Measurements from ENCODE around the gene CLSTN2. TPM values are rescaled to one million over a fixed set of nuclear protein-coding genes. Genes with fewer than 3 reads are reported as not detected.

CLSTN2 gene
- polyA plus RNA-seq, 4 donors, result 0.92 to 2.0 (median 1.5) TPM

- no peak for DNase-seq (ENCODE audit: low read depth in 4 of 4, low spot score in 2 of 4)
These were observed 624.6 kb downstream of the CLSTN2 start for GRCh38 chr3:140559546-140559945.

DNA sequence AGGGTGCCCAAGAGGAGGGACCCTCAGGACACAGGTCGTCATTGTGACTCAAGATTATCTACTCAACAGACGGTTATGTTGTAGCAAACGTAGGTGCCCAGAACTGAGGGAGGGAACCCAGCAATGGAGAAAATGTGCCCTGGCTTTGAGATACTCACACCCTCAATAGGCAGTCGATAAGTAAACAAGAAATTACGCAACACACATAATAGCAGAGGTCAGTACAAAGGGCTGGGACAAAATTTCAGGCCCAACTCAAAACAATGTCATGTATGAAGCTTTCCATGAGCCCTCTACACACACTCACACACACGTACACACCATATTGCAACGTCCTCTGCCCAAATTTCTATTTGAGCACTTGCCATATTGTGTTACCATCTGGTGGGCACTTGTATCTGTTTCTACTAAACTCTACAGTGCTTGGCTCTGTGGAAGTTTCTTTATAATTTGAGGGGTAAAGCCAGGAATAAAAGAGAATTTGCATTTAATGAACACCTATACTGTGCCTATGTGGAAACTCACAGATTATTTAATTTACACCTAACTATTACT lies 628.3 kb downstream of the CLSTN2 start:
- DNase-seq (ENCODE audit: low read depth in 4 of 4, low spot score in 2 of 4), result no peak

DNA sequence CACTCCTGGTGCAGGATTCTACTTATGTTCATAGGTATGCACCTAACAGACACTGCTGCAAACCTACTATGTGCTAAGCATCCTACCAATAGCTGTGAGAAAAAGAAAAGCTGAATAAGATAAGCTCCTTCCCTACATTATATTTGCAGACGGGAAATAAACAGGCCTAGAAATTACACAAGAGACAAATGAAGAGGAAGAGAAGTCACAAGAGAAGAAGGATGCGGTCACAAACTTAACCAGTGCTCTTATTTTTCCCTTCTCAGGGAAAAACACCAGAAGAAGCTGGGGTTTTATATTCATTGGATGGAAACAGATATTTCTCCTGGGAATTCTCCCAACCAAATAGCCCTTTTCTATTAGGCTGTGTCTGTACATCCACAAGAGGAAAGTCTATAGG lies 633.1 kb downstream of the CLSTN2 start:
- no peak for DNase-seq (ENCODE audit: low read depth in 4 of 4, low spot score in 2 of 4)

- no peak for DNase-seq (ENCODE audit: low read depth in 4 of 4, low spot score in 2 of 4)
These were observed 634.0 kb downstream of the CLSTN2 start for GRCh38 chr3:140568842-140569520.

DNA sequence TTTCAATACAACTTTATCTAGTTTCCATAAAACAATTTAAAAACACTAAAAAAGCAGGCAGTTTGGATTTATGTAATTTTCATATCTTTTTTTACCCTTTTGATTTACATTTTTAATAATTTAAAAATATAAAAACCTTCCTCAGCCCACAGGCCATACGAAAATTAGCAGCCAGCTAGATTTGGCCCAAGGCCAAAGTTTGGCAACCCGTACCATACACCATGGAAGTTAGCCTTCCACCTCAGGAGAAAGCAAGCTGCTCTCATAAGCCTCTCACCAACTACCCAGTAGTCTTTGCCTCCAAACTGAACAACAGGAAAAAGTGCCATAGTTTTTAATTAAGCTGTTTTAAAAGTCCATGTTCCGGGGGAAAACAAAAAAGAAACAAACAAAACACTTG lies 635.6 kb downstream of the CLSTN2 start:
- DNase-seq (ENCODE audit: low read depth in 4 of 4, low spot score in 2 of 4), result no peak

DNA sequence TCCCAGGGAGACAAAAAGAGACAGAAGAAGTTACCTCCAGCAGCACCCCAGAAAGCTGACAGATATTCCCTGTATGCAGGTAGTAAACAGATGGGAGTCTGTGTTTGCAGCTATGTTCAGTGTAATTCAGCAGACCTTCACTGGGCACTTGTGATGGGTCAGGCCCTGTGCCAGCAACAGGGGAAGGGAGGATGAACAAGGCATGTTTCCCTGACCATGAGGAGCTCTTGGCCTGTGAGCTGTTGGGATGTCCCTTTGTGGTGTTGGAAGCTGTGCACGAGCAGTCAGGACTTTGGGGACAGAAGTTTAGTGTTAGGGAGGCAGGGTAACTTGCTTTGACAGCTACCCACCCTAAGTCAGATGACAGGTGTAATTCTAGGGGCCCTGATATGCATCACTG lies 636.9 kb downstream of the CLSTN2 start:
- DNase-seq (ENCODE audit: low read depth in 4 of 4, low spot score in 2 of 4), result no peak

- no peak for DNase-seq (ENCODE audit: low read depth in 4 of 4, low spot score in 2 of 4)
These were observed 637.3 kb downstream of the CLSTN2 start for GRCh38 chr3:140572334-140572733.

DNA sequence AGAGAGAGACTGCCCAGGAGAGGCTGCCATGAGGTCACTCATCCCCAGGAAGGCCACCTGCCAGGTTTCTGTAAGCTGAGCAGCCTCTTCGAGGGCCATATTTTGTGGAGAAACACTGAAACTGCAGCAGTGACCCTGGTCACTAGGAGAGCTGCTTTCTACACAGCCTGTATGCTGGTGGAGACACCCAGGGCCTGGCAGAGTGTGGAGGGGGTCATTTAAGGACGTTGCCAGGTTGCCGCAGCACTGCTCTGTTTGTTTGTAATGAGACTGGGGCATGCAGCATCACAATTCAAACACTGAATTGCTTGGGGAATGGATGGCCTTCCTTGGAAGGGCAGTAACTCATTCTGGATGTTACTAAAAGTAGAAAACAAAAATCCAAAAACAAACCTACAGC lies 638.0 kb downstream of the CLSTN2 start:
- no peak for DNase-seq (ENCODE audit: low read depth in 4 of 4, low spot score in 2 of 4)

DNA sequence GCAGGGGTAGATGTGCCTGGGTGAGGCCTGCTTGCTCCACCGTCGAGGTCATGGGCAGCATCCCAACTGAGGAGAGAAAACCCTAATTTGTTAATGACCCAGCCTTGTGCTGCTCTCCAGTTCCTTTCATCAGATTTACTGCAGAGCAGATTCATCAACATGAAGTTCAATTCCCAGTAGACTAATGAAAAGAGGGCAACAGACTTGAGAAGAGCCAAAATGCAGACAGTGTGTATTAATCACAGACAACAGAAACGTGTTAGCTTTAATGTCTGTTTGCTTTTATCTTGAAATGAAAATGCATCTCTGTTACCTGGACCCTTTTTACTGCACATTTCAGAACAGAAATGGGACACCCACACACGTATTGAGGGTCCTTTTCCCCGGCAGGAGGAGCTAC lies 639.4 kb downstream of the CLSTN2 start:
- DNase-seq (ENCODE audit: low read depth in 4 of 4, low spot score in 2 of 4), result no peak

- DNase-seq (ENCODE audit: low read depth in 4 of 4, low spot score in 2 of 4), result no peak
These were observed 641.5 kb downstream of the CLSTN2 start for GRCh38 chr3:140576449-140576848.

DNA sequence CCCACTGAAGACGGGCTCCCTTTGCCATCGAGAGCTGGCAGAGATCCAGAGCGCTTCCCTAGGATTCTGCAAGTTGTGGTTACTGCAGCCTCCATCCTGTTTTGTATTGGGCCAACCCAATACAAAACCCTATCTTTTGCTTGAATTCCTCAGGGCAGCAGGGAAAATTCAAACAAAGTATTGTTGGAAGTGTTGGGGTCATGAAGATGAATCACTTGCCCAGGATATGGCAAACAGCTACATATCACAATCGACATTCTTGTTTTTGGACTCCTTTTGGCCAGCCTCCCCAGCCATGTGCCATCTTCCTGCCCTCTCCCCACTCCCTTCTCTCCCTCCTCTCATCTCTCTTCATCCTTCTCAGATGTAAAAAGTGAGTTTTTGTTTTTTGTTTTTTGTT lies 642.9 kb downstream of the CLSTN2 start:
- DNase-seq (ENCODE audit: low read depth in 4 of 4, low spot score in 2 of 4), result no peak

- DNase-seq (ENCODE audit: low read depth in 4 of 4, low spot score in 2 of 4), result no peak
These were observed 644.3 kb downstream of the CLSTN2 start for GRCh38 chr3:140579260-140579659.

GRCh38 chr3:140580746-140581145 lies 645.8 kb downstream of the CLSTN2 start:
- no peak for DNase-seq (ENCODE audit: low read depth in 4 of 4, low spot score in 2 of 4)

GRCh38 chr3:140584549-140584948 lies 649.6 kb downstream of the CLSTN2 start:
- DNase-seq (ENCODE audit: low read depth in 4 of 4, low spot score in 2 of 4), result no peak

- no peak for DNase-seq (ENCODE audit: low read depth in 4 of 4, low spot score in 2 of 4)
These were observed 650.8 kb downstream of the CLSTN2 start for GRCh38 chr3:140585828-140586227.

DNA sequence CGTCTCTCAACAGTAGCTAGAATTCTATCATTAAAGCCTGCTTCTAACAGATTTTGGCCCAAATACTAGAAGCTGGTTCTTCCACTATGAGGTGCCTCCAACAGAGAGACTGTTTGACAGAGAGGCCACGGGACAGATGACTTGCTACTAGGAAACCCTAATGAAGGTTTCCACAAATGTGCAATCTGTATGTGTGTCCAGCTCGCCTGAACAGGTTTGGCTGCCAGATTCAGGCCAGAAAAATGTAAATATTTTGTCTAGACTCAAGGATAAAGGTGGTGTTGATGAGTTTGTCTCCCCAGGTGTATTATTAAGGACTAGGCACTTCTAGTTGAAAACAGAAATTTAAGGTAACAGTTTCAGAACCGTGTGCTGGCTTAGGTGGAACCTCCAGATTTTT lies 651.3 kb downstream of the CLSTN2 start:
- no peak for DNase-seq (ENCODE audit: low read depth in 4 of 4, low spot score in 2 of 4)

GRCh38 chr3:140588558-140588957 lies 653.6 kb downstream of the CLSTN2 start:
- no peak for DNase-seq (ENCODE audit: low read depth in 4 of 4, low spot score in 2 of 4)

DNA sequence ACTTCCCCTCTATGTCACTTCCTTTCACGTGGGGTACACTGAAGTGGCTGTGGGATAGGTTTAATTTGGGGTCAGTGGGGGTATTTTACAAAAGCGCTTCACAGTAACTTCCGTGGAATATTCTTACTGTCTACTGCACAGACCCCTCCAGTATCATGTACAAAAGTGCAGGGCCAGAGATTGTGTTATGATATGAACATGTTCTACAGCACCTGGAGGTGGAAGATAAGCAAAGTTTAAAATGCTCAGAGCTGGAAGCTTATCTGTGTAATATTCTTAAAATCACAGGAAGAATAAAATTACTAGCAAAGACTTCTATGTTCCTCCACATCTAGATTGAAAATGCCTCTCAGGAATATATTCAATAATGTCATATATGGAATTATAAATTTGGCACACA lies 658.8 kb downstream of the CLSTN2 start:
- DNase-seq (ENCODE audit: low read depth in 4 of 4, low spot score in 2 of 4), result no peak

GRCh38 chr3:140595295-140595694 lies 660.3 kb downstream of the CLSTN2 start:
- DNase-seq (ENCODE audit: low read depth in 4 of 4, low spot score in 2 of 4), result no peak

DNA sequence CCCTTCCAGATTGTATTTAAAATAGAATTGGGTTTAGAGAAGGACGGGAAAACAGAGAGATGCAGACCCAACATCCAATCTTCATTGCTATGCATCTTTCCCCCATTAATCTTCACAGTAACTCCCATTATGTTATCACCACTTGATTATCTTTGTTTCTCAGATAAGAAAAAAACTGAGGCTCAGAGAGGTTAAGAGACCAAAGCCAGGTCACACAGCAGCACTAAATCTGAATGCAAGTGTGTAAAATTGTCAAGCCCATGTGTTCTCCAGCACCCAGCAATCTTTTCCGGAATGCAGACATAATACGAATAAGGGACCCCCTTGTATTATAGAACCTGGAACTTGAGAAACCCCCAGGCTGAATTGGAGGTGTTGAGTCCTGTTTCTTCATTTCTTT lies 662.4 kb downstream of the CLSTN2 start:
- DNase-seq (ENCODE audit: low read depth in 4 of 4, low spot score in 2 of 4), result no peak

DNA sequence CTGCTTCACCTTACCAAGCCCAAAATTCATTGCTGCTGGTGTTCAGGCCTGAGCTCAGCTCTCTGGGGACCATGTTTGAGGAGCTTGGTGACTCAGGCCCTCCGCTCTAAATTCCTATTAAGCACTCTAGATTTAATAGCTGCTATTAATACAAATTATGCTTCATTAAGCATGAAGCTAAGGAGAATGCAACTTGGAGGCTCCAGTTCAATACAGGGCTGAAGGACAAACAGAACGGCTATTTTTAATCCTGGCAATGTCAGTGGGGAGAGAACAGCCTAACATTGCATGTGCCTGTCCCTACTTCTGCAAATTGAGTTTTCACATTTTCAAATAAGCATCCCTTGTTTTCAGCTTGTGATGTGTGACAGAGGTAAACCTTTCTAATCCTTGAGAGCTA lies 662.8 kb downstream of the CLSTN2 start:
- no peak for DNase-seq (ENCODE audit: low read depth in 4 of 4, low spot score in 2 of 4)

- no peak for DNase-seq (ENCODE audit: low read depth in 4 of 4, low spot score in 2 of 4)
These were observed 664.0 kb downstream of the CLSTN2 start for GRCh38 chr3:140599009-140599408.

GRCh38 chr3:140599496-140599895 lies 664.5 kb downstream of the CLSTN2 start:
- DNase-seq (ENCODE audit: low read depth in 4 of 4, low spot score in 2 of 4), result no peak

Data from left renal cortex interstitium (tissue), 4 donors.